Tibial nerve (tissue), 4 donors: ENCODE measurements around the gene LSM10. TPM values are rescaled to one million over a fixed set of nuclear protein-coding genes. Genes with fewer than 3 reads are reported as not detected.

Experiments used
- DNase-seq, 2 donors: peaks; one replicate each; pipeline ENCODE4 v3.0.0-alpha.2; 2019; ENCODE audit warnings: low spot score in 2 of 2
- H3K27ac ChIP-seq, 4 donors: fragments of 200-600 bp; sonication (generic) in 3 of 4; one replicate each; pipeline ENCODE4 v1.5.1; 2017 to 2019; ENCODE audit warnings: mild to moderate bottlenecking in 1 of 4
- H3K27me3 ChIP-seq, 2 donors: fragments of 200-600 bp; sonication (generic) in 1 of 2; one replicate each; pipeline versions ENCODE4 v1.5.1 to v1.6.0; 2017 to 2019
- H3K36me3 ChIP-seq, 3 donors: fragments of 200-600 bp; sonication (generic); one replicate each; pipeline ENCODE4 v1.5.1; 2018 to 2019
- H3K4me1 ChIP-seq, 4 donors: fragments of 200-600 bp; sonication (generic) in 3 of 4; one replicate each; pipeline ENCODE4 v1.5.1; 2017 to 2019
- H3K4me3 ChIP-seq, 4 donors: fragments of 200-600 bp; sonication (generic) in 3 of 4; one replicate each; pipeline ENCODE4 v1.5.1; 2017 to 2019; ENCODE audit warnings: mild to moderate bottlenecking in 1 of 4, moderate library complexity in 1 of 4
- H3K9me3 ChIP-seq, 4 donors: fragments of 200-600 bp; sonication (generic) in 3 of 4; one replicate each; pipeline ENCODE4 v1.5.1; 2017 to 2019
- EP300 ChIP-seq, 2 donors: sonication (generic); formaldehyde crosslinking; IDR thresholded peaks; one replicate each; pipeline ENCODE4 v1.6.1; 2017; ENCODE audit warnings: antibody characterized with exemption in 2 of 2, mild to moderate bottlenecking in 1 of 2
- POLR2A ChIP-seq, 2 donors: fragments of 450-650 bp; IDR thresholded peaks; one replicate each; pipeline ENCODE4 v1.6.1; 2017; ENCODE audit warnings: antibody characterized with exemption in 2 of 2, mild to moderate bottlenecking in 2 of 2, moderate library complexity in 2 of 2
- WGBS, 2 donors: methylation state at CpG; one replicate each; pipeline ENCODE4 v1.1.5; 2018; 5-methylcytosine and 5-hydroxymethylcytosine counted together
- total RNA-seq, 4 donors: library from RNA; depleted of rRNA; stranded (reverse); fragments of >200 nt; gene quantifications; one replicate each; pipeline ENCODE4 v1.1.0, GENCODE V29; 2016
- TF ChIP-seq, protein P1 (sequence below), 5 experiments: fragments of 200-600 bp in 3 of 5; fragments of 450-650 bp in 2 of 5; sonication (generic) in 3 of 5; IDR thresholded peaks; one replicate each; pipeline ENCODE4 v1.5.1; 2016 to 2019; ENCODE audit warnings: antibody characterized with exemption in 5 of 5, mild to moderate bottlenecking in 3 of 5, moderate library complexity in 2 of 5

Gene LSM10
- total RNA-seq, 4 donors from 2014 or later = 10.2 to 75.6 (median 34.7) TPM

- no peaks in the 10 kb centered on the region for H3K9me3 ChIP-seq
Measured at GRCh38 chr1:36411674-36412648, 14.3 kb upstream of the LSM10 start.

DNA sequence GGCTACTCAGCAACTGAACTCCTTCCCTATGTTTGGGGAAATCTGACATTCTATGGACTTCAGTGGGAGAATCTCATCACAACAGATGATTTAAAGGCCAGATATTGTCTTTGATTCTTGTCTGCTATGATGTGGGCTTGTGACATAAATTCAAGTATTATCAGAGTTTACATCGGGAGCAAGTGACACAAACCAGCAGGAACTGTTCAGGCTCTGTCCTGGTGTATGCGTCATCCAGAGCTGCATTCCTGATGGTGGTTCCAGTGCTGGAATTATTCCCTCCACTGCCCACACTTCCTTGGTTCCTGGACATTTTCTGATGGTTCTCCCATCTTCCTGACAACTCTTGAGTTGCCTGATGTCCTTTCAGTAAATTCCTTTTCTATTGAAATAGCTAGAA is 10.8 kb upstream of the LSM10 start:
- Histone ChIP-seq H3K4me3 (no peak overlapping the region), H3K4me1 (no peaks in the 10 kb centered on the region), H3K27me3 (no peaks in the 10 kb centered on the region), H3K9me3 (no peaks in the 10 kb centered on the region), H3K36me3 (no peaks in the 10 kb centered on the region), H3K27ac (peak overlapping the region in 1 of 4 donors; percentile 46)
- DNase-seq = no peak
- TF ChIP-seq EP300 (IDR thresholded peaks at IDR 0.05) = no peak
- no peak for TF ChIP-seq POLR2A (IDR thresholded peaks at IDR 0.05)
- TF ChIP-seq, protein P1, sequence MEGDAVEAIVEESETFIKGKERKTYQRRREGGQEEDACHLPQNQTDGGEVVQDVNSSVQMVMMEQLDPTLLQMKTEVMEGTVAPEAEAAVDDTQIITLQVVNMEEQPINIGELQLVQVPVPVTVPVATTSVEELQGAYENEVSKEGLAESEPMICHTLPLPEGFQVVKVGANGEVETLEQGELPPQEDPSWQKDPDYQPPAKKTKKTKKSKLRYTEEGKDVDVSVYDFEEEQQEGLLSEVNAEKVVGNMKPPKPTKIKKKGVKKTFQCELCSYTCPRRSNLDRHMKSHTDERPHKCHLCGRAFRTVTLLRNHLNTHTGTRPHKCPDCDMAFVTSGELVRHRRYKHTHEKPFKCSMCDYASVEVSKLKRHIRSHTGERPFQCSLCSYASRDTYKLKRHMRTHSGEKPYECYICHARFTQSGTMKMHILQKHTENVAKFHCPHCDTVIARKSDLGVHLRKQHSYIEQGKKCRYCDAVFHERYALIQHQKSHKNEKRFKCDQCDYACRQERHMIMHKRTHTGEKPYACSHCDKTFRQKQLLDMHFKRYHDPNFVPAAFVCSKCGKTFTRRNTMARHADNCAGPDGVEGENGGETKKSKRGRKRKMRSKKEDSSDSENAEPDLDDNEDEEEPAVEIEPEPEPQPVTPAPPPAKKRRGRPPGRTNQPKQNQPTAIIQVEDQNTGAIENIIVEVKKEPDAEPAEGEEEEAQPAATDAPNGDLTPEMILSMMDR (IDR thresholded peaks at IDR 0.05) = no peak
- WGBS, 2 donors = 50 to 59% methylated on average over 2 of the region's 2 CpGs

More at GRCh38 chr1:36411674-36412648, 14.3 kb upstream of the LSM10 start:
- H3K27ac ChIP-seq = no peak overlapping the region
- H3K4me3 ChIP-seq = no peak overlapping the region
- WGBS, 2 donors = 61% methylated on average over 11 of the region's 11 CpGs
- TF ChIP-seq, protein P1 (IDR thresholded peaks at IDR 0.05) = no peak
- TF ChIP-seq EP300 (IDR thresholded peaks at IDR 0.05) (no peak), POLR2A (IDR thresholded peaks at IDR 0.05) (no peak)
- peaks cover 0 to 9% (median 0%) of the 10 kb centered on the region in 3 donors for H3K36me3 ChIP-seq
- no peaks in the 10 kb centered on the region for H3K27me3 ChIP-seq
- H3K4me1 ChIP-seq = no peaks in the 10 kb centered on the region
- DNase-seq = no peak

GRCh38 chr1:36406440-36406839 is 8.7 kb upstream of the LSM10 start:
- Histone ChIP-seq H3K4me3 (no peak overlapping the region), H3K4me1 (no peaks in the 10 kb centered on the region), H3K36me3 (no peaks in the 10 kb centered on the region), H3K27me3 (no peaks in the 10 kb centered on the region), H3K27ac (no peak overlapping the region), H3K9me3 (no peaks in the 10 kb centered on the region)
- TF ChIP-seq POLR2A (IDR thresholded peaks at IDR 0.05) = no peak
- WGBS, 2 donors = 88 to 92% methylated on average over 1 of the region's 1 CpG
- DNase-seq = no peak

GRCh38 chr1:36402504-36402890 is 4.8 kb upstream of the LSM10 start:
- 90 to 92% methylated on average over 4 of the region's 4 CpGs for WGBS, 2 donors
- no peaks in the 10 kb centered on the region for H3K27me3 ChIP-seq
- TF ChIP-seq EP300 (IDR thresholded peaks at IDR 0.05) (no peak), POLR2A (IDR thresholded peaks at IDR 0.05) (no peak)
- TF ChIP-seq, protein P1 (IDR thresholded peaks at IDR 0.05) = no peak
- no peak overlapping the region for H3K4me3 ChIP-seq
- peaks cover 0 to 10% (median 7%) of the 10 kb centered on the region in 4 donors for H3K4me1 ChIP-seq
- H3K27ac ChIP-seq = no peak overlapping the region
- no peak for DNase-seq
- no peaks in the 10 kb centered on the region for H3K9me3 ChIP-seq
- no peaks in the 10 kb centered on the region for H3K36me3 ChIP-seq

GRCh38 chr1:36401602-36402503 is 4.1 kb upstream of the LSM10 start:
- no peaks in the 10 kb centered on the region for H3K36me3 ChIP-seq
- no peak for TF ChIP-seq POLR2A (IDR thresholded peaks at IDR 0.05)
- no peak for TF ChIP-seq EP300 (IDR thresholded peaks at IDR 0.05)
- TF ChIP-seq, protein P1 (IDR thresholded peaks at IDR 0.05) = no peak
- DNase-seq = no peak
- H3K4me1 ChIP-seq = peaks cover 0 to 12% (median 8%) of the 10 kb centered on the region in 4 donors
- peak overlapping the region in 2 of 4 donors; percentile 24 to 50 for H3K27ac ChIP-seq
- H3K27me3 ChIP-seq = no peaks in the 10 kb centered on the region
- H3K4me3 ChIP-seq = peak overlapping the region in 1 of 4 donors; percentile 7
- no peaks in the 10 kb centered on the region for H3K9me3 ChIP-seq
- 88 to 98% methylated on average over 7 to 12 of the region's 12 CpGs for WGBS, 2 donors
